Caco-2 (cell line): ENCODE results near the gene ANGEL2. TPM values are rescaled to one million over a fixed set of nuclear protein-coding genes. Genes with fewer than 3 reads are reported as not detected.
"Not testable (repeated sequence)": the region's sequence is repeated elsewhere in the genome, so short reads cannot be mapped to it uniquely, and the experiment has no call there.

ENCODE experiments used
- BruUV-seq: library from RNA; stranded (reverse); fragments of 400-500 nt; replicated peaks from 2 replicates; lab custom pipeline; 2021; lab: Mats Ljungman, UMichigan
- CTCF ChIA-PET: fragments of 300-600 bp; sonication (Branson Sonifier 250); formaldehyde crosslinking; loops from one replicate; lab custom pipeline; 2022; ENCODE audit warnings: antibody characterized with exemption; lab: Charles Lee
- POLR2A ChIA-PET: fragments of 300-600 bp; sonication (Branson Sonifier 250); formaldehyde crosslinking; loops from one replicate; lab custom pipeline; 2022; ENCODE audit warnings: antibody characterized with exemption; lab: Charles Lee
- DNase-seq, 2 experiments: peaks; one replicate each; pipeline versions ENCODE4 v3.0.0 to v3.0.0-alpha.2; 2020 to 2022
- H3K27me3 ChIP-seq: replicated peaks from 2 replicates; pipeline ENCODE4 v1.6.0; 2011; ENCODE audit warnings: low read length; ENCODE audit not compliant: control insufficient read depth, insufficient read depth
- H3K36me3 ChIP-seq: 2 replicates; pipeline ENCODE4 v1.5.1; 2011; ENCODE audit warnings: low read length; ENCODE audit not compliant: control insufficient read depth, insufficient read depth
- H3K4me1 ChIP-seq: fragments of 250-450 bp; sonication (Bioruptor Pico); 2 replicates; pipeline ENCODE4 v1.5.1; 2020; ENCODE audit warnings: mild to moderate bottlenecking
- H3K4me3 ChIP-seq: 2 replicates; pipeline ENCODE4 v1.5.1; 2011; ENCODE audit warnings: low read depth, mild to moderate bottlenecking, control low read depth, low read length
- H3K9me3 ChIP-seq: fragments of 250-450 bp; sonication (Bioruptor Pico); 2 replicates; pipeline ENCODE4 v1.5.1; 2020; ENCODE audit warnings: mild to moderate bottlenecking, moderate library complexity
- H3K27ac Mint-ChIP-seq: one replicate; pipeline ENCODE4 v1.8.0; 2022; ENCODE audit warnings: mixed read lengths; ENCODE audit not compliant: unreplicated experiment
- H3K27me3 Mint-ChIP-seq: one replicate; pipeline ENCODE4 v1.8.0; 2022; ENCODE audit warnings: mixed read lengths; ENCODE audit not compliant: insufficient read depth, unreplicated experiment
- H3K36me3 Mint-ChIP-seq: one replicate; pipeline ENCODE4 v1.8.0; 2022; ENCODE audit warnings: mild to moderate bottlenecking, mixed read lengths; ENCODE audit not compliant: insufficient read depth, unreplicated experiment
- H3K4me1 Mint-ChIP-seq: one replicate; pipeline ENCODE4 v1.8.0; 2022; ENCODE audit warnings: low read depth, mixed read lengths; ENCODE audit not compliant: unreplicated experiment
- H3K4me3 Mint-ChIP-seq: one replicate; pipeline ENCODE4 v1.8.0; 2022; ENCODE audit warnings: mild to moderate bottlenecking, moderate library complexity, mixed read lengths; ENCODE audit not compliant: unreplicated experiment
- H3K9me3 Mint-ChIP-seq: one replicate; pipeline ENCODE4 v1.8.0; 2022; ENCODE audit warnings: mixed read lengths; ENCODE audit not compliant: unreplicated experiment
- CTCF ChIP-seq, 2 experiments: fragments of 200-600 bp in 1 of 2; IDR thresholded peaks; 1 replicate in 1 of 2; 2 replicates in 1 of 2; pipeline versions ENCODE4 v1.5.1 to v1.8.0; 2011 to 2022; ENCODE audit warnings: antibody characterized with exemption in 1 of 2, control low read depth in 1 of 2, inconsistent platforms in 1 of 2, low read depth in 1 of 2, low read length in 1 of 2, mild to moderate bottlenecking in 1 of 2, moderate library complexity in 1 of 2; ENCODE audit not compliant: insufficient read depth in 1 of 2, severe bottlenecking in 1 of 2, unreplicated experiment in 1 of 2
- intact Hi-C: fragments of 100-400 bp; cut with micrococcal nuclease; formaldehyde crosslinking; loops from one replicate; pipeline ENCODE4 v1.10.0; 2022; ENCODE audit not compliant: unreplicated experiment
- total RNA-seq: library from RNA; stranded (reverse); gene quantifications from 2 replicates; pipeline ENCODE4 v1.2.3, GENCODE V29; 2022

ANGEL2 gene
- total RNA-seq, 1 experiment from 2014 or later, result 34.8 TPM

- H3K4me3 Mint-ChIP-seq, result no peak overlapping the region
- H3K27ac Mint-ChIP-seq, result no peak overlapping the region
- Histone ChIP-seq H3K4me3 (no peak overlapping the region), H3K4me1 (no peaks in the 10 kb centered on the region), H3K9me3 (no peaks in the 10 kb centered on the region), H3K27me3 (no peaks in the 10 kb centered on the region), H3K36me3 (no peaks in the 10 kb centered on the region)
- BruUV-seq, result no TSS peak
- intact Hi-C loops, result no loop called here
- no peaks in the 10 kb centered on the region for H3K36me3 Mint-ChIP-seq
- DNase-seq, result no peak
- H3K27me3 Mint-ChIP-seq, result no peaks in the 10 kb centered on the region
- no peak for TF ChIP-seq CTCF (IDR thresholded peaks at IDR 0.05; ENCODE audit: insufficient read depth in 1 of 2, low read depth in 1 of 2, low read length in 1 of 2, severe bottlenecking in 1 of 2, unreplicated experiment in 1 of 2)
- ChIA-PET POLR2A (no interaction called here), CTCF (no interaction called here)
- no peaks in the 10 kb centered on the region for H3K9me3 Mint-ChIP-seq
- no peaks in the 10 kb centered on the region for H3K4me1 Mint-ChIP-seq
Measured at GRCh38 chr1:213035573-213035972, 19.9 kb upstream of the ANGEL2 start.

- Histone ChIP-seq H3K4me3 (no peak overlapping the region), H3K36me3 (no peaks in the 10 kb centered on the region), H3K4me1 (no peaks in the 10 kb centered on the region), H3K9me3 (no peaks in the 10 kb centered on the region), H3K27me3 (no peaks in the 10 kb centered on the region)
- Mint-ChIP-seq H3K9me3 (no peaks in the 10 kb centered on the region), H3K27ac (no peak overlapping the region), H3K4me1 (no peaks in the 10 kb centered on the region), H3K36me3 (no peaks in the 10 kb centered on the region), H3K27me3 (peaks cover 4% of the 10 kb centered on the region), H3K4me3 (no peak overlapping the region)
- DNase-seq, result no peak
- POLR2A ChIA-PET, result no interaction called here
- intact Hi-C loops, result no loop called here
- CTCF ChIA-PET, result no interaction called here
- no TSS peak for BruUV-seq
- TF ChIP-seq CTCF (IDR thresholded peaks at IDR 0.05; ENCODE audit: insufficient read depth in 1 of 2, low read depth in 1 of 2, low read length in 1 of 2, severe bottlenecking in 1 of 2, unreplicated experiment in 1 of 2), result no peak
Measured at GRCh38 chr1:213034713-213035112, 19.0 kb upstream of the ANGEL2 start.

GRCh38 chr1:213032651-213033050 is 17.0 kb upstream of the ANGEL2 start:
- ChIA-PET POLR2A (no interaction called here), CTCF (no interaction called here)
- intact Hi-C loops, result no loop called here
- H3K27me3 Mint-ChIP-seq, result peaks cover 4% of the 10 kb centered on the region
- H3K9me3 Mint-ChIP-seq, result no peaks in the 10 kb centered on the region
- no peak overlapping the region for H3K4me3 ChIP-seq
- H3K4me1 ChIP-seq, result no peaks in the 10 kb centered on the region
- H3K4me3 Mint-ChIP-seq, result no peak overlapping the region
- BruUV-seq, result no TSS peak
- H3K36me3 ChIP-seq, result no peaks in the 10 kb centered on the region
- DNase-seq, result no peak
- H3K27ac Mint-ChIP-seq, result no peak overlapping the region
- no peaks in the 10 kb centered on the region for H3K27me3 ChIP-seq
- H3K9me3 ChIP-seq, result no peaks in the 10 kb centered on the region
- H3K36me3 Mint-ChIP-seq, result no peaks in the 10 kb centered on the region
- no peak for TF ChIP-seq CTCF (IDR thresholded peaks at IDR 0.05; ENCODE audit: insufficient read depth in 1 of 2, low read depth in 1 of 2, low read length in 1 of 2, severe bottlenecking in 1 of 2, unreplicated experiment in 1 of 2)
- no peaks in the 10 kb centered on the region for H3K4me1 Mint-ChIP-seq

- intact Hi-C loops, H3K4me1 Mint-ChIP-seq, CTCF ChIA-PET, DNase-seq, H3K4me1 ChIP-seq, BruUV-seq, H3K27me3 Mint-ChIP-seq, H3K27me3 ChIP-seq, H3K4me3 Mint-ChIP-seq, H3K9me3 Mint-ChIP-seq, H3K27ac Mint-ChIP-seq, H3K36me3 ChIP-seq, H3K36me3 Mint-ChIP-seq, H3K4me3 ChIP-seq, POLR2A ChIA-PET: not testable (repeated sequence)
- H3K9me3 ChIP-seq, result peaks cover 13% of the 10 kb centered on the region
Measured at GRCh38 chr1:213027024-213027423, 11.4 kb upstream of the ANGEL2 start.
